ENCODE data around the gene EIF4E3. TPM values are rescaled to one million over a fixed set of nuclear protein-coding genes. Genes with fewer than 3 reads are reported as not detected.

The EIF4E3 gene
- total RNA-seq, 4 donors from 2014 or later: 20.1 to 54.5 (median 27.5) TPM

- no peak for TF ChIP-seq CTCF (IDR thresholded peaks at IDR 0.05; ENCODE audit: low read depth)
Measured at GRCh38 chr3:71710906-71711494, 14.2 kb downstream of the EIF4E3 start.

GRCh38 chr3:71709908-71710511 lies 15.2 kb downstream of the EIF4E3 start:
- TF ChIP-seq CTCF (IDR thresholded peaks at IDR 0.05; ENCODE audit: low read depth): no peak

GRCh38 chr3:71708476-71709105 lies 16.6 kb downstream of the EIF4E3 start:
- no peak for TF ChIP-seq CTCF (IDR thresholded peaks at IDR 0.05; ENCODE audit: low read depth)

GRCh38 chr3:71707595-71707994 lies 17.6 kb downstream of the EIF4E3 start:
- no peak for TF ChIP-seq CTCF (IDR thresholded peaks at IDR 0.05; ENCODE audit: low read depth)

GRCh38 chr3:71705681-71706080 lies 19.5 kb downstream of the EIF4E3 start:
- no peak for TF ChIP-seq CTCF (IDR thresholded peaks at IDR 0.05; ENCODE audit: low read depth)

- TF ChIP-seq CTCF (IDR thresholded peaks at IDR 0.05; ENCODE audit: low read depth): no peak
Measured at GRCh38 chr3:71704915-71705314, 20.3 kb downstream of the EIF4E3 start.

GRCh38 chr3:71703797-71704196 lies 21.4 kb downstream of the EIF4E3 start:
- TF ChIP-seq CTCF (IDR thresholded peaks at IDR 0.05; ENCODE audit: low read depth): no peak
